Esophagus mucosa (tissue), 1 donor: Measurements from ENCODE around the gene GPRC5C. TPM values are rescaled to one million over a fixed set of nuclear protein-coding genes. Genes with fewer than 3 reads are reported as not detected.
"Not testable (repeated sequence)": the region's sequence is repeated elsewhere in the genome, so short reads cannot be mapped to it uniquely, and the experiment has no call there.

ENCODE experiments used
- ATAC-seq: fragments of 200-7000 bp; cut with Tn5 transposase; one replicate; pipeline ENCODE4 v1.9.1; 2020
- total RNA-seq: library from RNA; stranded (reverse); gene quantifications from one replicate; pipeline ENCODE4 v1.2.4, GENCODE V29; 2023
- donor health status: DM: yes; HTN: yes; CAD: no.

Gene GPRC5C
- total RNA-seq, 1 donor from 2014 or later = 13.0 TPM

DNA sequence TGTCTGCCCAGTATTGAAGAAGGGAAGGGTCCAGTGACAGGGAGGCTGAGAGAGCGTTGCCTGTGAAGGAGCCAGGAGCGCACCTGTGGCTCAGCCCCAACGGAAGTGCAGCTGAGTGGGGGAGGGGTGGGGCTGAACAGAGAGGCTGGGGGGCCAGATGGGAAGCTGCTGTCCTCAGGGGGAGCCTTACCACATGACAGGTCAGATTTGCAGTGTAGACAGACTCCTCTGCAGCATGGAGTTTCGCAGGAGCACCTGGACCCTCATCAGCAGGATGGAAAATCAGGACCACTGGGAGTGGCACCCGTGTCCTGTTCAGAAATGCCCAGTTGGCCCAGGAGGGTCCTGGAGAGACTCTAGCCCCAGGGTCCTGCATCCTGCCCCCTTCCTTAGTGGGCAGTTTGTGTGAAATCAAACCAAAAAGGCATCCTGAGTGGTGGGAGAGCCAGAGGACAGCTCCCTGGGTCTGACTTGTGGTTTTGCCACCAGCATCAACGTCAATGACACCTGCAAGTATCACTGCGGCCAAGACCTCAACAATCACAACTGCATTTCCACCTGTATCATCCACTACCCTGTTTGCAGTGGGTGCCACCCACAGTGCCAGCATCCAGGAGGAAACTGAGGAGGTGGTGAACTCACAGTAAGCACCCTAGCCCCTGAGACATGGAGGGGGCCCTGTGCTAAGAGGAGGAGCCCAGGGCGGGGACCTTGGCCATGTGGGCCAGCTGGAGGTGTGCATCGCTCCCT lies 42.3 kb downstream of the GPRC5C start:
- ATAC-seq = no peak

DNA sequence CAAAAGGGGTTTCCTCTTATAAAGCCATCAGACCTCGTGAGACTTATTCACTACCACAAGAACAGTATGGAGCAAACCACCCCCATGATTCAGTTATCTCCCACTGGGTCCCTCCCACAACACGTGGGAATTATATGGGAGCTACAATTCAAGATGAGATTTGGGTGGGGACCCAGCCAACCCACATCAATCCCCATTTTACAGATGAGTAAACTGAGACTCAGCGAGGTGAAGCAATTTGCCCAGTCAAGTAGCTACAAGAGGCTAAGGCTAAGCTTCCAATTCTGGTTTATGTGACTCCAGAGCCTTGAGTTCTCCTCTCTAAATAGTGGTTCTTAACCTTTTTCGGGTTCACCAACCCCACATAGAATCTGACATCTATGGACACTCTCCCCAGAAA lies 43.3 kb downstream of the GPRC5C start:
- ATAC-seq = no peak

DNA sequence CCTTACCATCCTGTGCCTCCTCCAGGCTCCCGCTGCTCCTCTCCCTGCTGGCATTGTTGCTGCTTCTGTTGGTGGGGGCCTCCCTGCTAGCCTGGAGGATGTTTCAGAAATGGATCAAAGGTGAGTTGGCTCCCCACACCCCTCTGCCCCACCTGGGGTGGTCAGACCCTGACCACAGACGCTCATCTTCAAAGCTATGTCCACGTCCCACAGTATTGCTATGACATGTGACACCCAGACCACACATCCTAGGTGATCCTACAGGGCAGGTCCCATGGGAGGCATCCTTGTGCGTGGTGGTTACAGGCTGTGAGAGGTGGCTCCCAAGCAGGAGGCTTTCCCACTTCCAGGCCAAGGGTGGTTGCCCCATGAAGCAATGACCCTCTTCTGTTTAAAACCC lies 45.5 kb downstream of the GPRC5C start:
- no peak for ATAC-seq

DNA sequence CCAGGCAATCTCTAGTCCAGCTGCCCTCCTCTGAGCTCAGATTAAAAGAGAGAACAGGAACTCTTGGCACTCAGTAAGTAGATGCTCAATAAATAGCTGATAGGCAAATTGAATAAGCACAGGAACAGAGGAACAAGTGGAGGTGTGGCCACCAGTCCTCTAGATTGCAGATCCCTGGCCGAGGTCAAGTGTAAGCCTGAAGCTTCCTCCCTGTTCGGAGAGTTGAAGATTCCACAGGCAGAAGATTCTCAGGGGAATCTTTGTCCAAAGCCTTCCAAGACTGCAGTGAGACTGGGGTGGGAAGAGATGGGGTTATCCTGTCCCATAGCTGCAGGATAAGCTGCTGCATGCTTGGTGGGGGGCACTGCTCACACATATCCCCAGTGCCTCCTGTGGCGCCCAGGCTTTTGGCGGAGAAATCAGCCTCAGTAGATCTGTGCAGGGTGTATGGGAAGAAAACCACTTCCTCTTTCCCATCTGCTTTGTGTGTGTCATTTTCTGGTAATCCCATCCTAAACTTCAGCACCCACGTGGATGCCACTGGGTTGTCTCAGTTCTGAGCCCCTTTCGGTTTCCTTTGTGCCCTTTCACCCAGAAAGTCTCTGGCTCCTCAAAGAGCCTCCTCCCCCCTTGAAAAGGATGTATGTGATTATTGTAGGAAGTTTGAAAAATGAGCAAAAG lies 46.7 kb downstream of the GPRC5C start:
- ATAC-seq = no peak

DNA sequence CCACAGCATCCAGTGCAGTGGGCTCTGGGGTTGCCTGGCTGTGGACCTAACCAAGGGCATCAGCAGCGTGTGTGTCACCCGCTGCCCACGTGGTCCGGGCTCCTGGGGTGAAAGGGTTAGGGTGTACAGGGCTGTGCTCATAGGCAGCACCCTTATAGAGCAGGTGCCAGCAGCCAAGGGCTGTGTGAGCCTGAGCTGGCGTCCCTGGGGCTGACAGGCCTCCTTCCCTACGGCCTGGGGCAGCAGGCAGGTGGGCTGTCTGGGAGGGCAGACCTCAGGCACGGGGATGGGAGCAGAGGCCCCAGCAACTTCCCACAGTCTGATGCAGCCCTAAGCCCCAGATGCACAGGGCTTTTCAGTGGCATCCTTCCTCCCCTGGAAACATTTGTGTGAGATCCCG lies 48.4 kb downstream of the GPRC5C start:
- no peak for ATAC-seq

DNA sequence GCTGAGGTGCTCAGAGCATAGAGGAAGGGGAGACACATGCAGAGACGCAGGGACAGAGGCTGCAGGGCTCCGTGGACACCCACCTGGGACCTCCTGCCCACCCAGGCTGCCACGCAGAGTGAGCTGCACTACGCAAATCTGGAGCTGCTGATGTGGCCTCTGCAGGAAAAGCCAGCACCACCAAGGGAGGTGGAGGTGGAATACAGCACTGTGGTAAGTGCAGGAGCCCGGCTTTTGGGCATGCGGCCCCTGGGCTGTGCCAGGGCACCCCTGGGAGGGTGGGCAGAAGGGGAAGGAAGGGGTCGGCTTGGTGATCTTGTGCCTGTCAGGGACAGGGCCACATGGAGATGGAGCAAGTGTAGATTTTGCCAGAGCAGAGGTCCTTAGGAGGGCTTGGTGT lies 49.7 kb downstream of the GPRC5C start:
- no peak for ATAC-seq

DNA sequence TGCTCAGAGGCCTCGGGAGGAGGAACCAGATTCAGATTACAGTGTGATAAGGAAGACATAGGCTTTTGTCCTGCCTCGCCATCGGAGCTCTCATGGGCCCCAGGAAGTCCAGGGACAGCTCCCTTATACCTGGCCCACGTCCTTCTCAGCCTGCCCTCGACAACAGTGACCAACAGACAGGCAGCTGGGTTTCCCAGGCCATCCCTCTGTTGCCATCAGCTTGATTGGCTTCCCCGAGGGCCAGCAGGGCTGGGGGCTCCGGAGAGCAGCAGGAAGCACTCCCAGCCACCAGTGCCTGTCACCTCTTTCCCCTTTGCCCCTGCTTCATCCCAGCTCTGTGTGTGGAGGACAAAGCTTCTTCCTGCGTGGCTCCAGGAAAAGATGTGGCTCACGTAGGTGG lies 52.2 kb downstream of the GPRC5C start:
- ATAC-seq = no peak

DNA sequence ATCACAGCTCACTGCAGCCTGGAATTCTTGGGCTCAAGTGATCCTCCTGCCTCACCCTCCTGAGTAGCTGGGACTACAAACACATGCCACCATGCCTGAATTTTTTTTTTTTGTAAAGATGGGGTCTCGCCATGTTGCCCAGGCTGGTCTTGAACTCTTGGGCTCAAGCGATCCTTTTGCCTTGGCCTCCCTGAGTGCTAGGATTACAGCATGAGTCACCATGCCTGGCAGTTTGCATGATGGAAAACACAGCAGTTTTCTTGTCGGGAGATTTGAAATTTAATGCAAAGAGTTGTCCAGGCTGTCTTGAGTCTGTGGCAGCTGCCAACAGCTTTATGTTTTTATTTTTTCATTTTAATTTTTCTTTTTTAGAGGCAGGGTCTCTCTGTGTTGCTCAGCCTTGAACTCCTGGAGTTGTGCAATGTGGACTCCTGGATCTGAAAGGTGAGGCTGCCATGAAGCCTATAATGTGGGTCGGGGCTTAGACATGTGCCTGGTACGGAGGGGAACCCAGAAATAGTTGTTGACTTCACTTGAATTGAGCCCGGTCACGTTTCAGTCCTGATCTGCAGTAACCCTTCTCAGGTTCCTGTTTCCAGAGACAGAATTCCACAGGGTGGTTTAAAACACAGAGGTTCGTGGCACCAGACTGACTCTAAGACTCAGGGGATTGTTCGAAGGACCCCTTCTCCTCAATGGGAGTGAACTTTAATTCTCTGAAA lies 53.3 kb downstream of the GPRC5C start:
- no peak for ATAC-seq

DNA sequence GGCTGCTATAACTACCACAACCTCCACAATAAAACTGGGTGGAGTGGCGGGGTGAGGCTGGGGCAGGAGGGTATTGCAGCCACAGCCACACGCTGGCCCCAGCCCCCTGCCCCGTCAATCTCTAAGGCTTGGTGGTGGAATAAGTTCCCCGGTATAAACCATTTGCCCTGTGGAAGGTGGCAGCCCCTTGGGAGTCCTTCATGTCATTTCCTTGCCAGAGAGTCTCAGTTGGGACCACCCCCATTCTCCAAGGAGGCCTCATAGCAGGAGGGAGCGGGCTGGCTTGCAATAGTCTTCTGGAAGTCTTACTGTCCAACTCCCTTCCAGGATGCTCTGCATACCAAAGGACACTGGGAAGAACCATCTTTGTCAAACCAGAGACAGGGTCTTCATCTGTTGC lies 54.0 kb downstream of the GPRC5C start:
- ATAC-seq = no peak

DNA sequence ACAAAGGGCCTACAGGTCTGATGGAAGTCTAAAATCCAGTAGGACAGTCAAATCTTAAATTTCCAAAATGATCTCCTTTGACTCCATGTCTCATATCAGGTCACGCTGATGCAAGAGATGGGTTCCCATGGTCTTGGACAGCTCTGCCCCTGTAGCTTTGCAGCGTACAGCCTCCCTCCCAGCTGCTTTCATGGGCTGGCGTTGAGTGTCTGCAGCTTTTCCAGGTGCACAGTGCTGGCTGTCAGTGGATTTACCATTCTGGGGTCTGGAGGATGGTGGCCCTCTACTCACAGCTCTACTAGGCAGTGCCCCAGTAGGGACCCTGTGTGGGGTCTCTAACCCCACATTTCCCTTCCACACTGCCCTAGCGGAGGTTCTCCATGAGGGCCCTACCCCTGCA lies 56.4 kb downstream of the GPRC5C start:
- not testable (repeated sequence) for ATAC-seq

DNA sequence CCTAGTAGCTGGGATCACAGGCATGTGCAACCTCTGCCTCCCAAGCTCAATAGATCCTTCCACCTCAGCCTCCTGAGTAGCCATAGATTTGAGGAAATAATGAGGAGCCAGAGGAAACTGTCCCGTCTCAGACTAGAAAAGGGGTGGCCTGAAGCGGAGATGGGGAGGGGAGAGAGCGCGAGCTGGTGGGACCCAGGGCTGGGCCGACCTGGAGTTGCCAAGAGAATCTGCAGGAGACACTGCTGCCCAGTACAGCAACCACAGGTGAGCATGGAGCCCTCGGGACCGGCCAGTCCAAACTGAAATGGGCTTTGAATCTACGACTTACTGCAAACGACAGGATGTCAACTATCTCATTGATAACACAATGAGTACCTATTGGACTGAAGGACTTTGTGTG lies 58.8 kb downstream of the GPRC5C start:
- no peak for ATAC-seq

DNA sequence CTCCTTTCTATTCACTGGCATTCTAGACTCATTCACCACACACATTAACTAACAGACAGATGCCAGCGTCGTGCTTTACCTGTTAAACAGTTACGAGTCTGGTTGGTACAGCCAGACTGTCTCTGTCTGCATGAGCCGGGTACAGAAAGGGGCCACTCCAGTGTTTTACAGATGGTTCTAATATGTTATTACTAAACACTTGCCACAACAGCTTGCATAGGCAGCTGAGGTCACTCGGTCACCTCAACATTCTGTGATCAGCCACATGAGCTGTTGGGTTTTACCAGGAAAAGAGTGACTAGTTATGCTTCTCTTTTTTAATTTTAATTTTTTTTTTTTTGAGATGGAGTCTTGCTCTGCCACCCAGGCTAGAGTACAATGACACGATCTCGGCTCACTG lies 59.7 kb downstream of the GPRC5C start:
- ATAC-seq = no peak

DNA sequence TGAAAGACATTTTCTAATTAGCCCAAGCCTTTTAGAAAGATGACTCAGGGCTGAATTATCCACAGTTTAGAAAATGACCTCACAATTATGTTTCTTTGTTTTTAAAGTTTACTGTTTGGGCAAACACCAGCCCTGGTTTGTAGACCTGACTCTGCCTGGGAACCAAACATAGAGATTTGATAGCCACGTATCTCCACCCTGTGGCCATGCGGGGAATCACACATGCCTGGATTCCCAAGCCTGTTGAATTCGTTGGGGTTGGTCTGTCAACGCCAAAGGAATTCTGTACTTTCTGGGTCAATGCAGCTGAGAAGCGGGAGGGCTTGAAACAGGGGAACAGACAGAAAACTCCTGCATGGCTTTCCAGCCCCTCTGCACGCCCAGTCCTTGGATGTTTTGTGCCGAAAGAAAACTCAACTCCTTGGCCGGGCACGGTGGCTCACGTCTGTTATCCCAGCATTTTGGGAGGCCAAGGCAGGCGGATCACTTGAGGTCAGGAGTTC lies 61.5 kb downstream of the GPRC5C start:
- peak; percentile 73 for ATAC-seq

Other genes starting within 250 kb of the GPRC5C start
- gene RPL38, start 228.4 kb upstream of the GPRC5C start, total RNA-seq = 1,104 TPM
- gene TTYH2, start 218.5 kb upstream of the GPRC5C start, total RNA-seq = 0.88 TPM
- not detected for gene DNAI2, start 157.9 kb upstream of the GPRC5C start, total RNA-seq
- 0.16 TPM for gene KIF19, start 105.9 kb upstream of the GPRC5C start, total RNA-seq
- gene BTBD17, start 70.2 kb upstream of the GPRC5C start, total RNA-seq = not detected
- gene GPR142, start 64.6 kb upstream of the GPRC5C start, total RNA-seq = not detected
- gene CD300A, start 34.5 kb downstream of the GPRC5C start, total RNA-seq = 0.64 TPM
- gene CD300LB, start 99.4 kb downstream of the GPRC5C start, total RNA-seq = not detected
- 0.16 TPM for gene CD300C, start 114.0 kb downstream of the GPRC5C start, total RNA-seq
- not detected for gene CD300H, start 135.4 kb downstream of the GPRC5C start, total RNA-seq
- gene CD300LD, start 160.2 kb downstream of the GPRC5C start, total RNA-seq = not detected
- 0.12 TPM for gene CD300E, start 191.7 kb downstream of the GPRC5C start, total RNA-seq